Activated T-helper 17 cell treated with anti-CD3 and anti-CD28 coated beads, Interleukin-2, amount 50 U/mL, for 72 hours (primary cell): ENCODE results near the gene TDRD3. TPM values are rescaled to one million over a fixed set of nuclear protein-coding genes. Genes with fewer than 3 reads are reported as not detected.
A peak's percentile ranks its signal among the peaks of the same experiment; 100 is the strongest.
"Not testable (repeated sequence)": the region's sequence is repeated elsewhere in the genome, so short reads cannot be mapped to it uniquely, and the experiment has no call there.

Source experiments
- ATAC-seq: fragments of 150-1000 bp; cut with Tn5 transposase; replicated peaks from 2 replicates; pipeline ENCODE4 v1.10.0; 2021; ENCODE audit warnings: mild to moderate bottlenecking, moderate library complexity
- H3K27ac Mint-ChIP-seq: one replicate; pipeline ENCODE4 v1.8.0; 2022; ENCODE audit warnings: mixed read lengths
- H3K27me3 Mint-ChIP-seq: one replicate; pipeline ENCODE4 v1.8.0; 2022; ENCODE audit warnings: mixed read lengths
- H3K36me3 Mint-ChIP-seq: one replicate; pipeline ENCODE4 v1.8.0; 2022; ENCODE audit warnings: low read depth, mild to moderate bottlenecking, mixed read lengths
- H3K4me1 Mint-ChIP-seq: one replicate; pipeline ENCODE4 v1.8.0; 2022; ENCODE audit warnings: mixed read lengths
- H3K4me3 Mint-ChIP-seq: one replicate; pipeline ENCODE4 v1.8.0; 2022; ENCODE audit warnings: mild to moderate bottlenecking, mixed read lengths
- H3K9me3 Mint-ChIP-seq: one replicate; pipeline ENCODE4 v1.8.0; 2022; ENCODE audit warnings: mixed read lengths
- total RNA-seq, 2 donors: library from RNA; stranded (reverse); gene quantifications; one replicate each; pipeline ENCODE4 v1.2.3, GENCODE V29; 2022

Gene TDRD3
- 10 to 100 TPM; 16.7 to 17.3 TPM for total RNA-seq

DNA sequence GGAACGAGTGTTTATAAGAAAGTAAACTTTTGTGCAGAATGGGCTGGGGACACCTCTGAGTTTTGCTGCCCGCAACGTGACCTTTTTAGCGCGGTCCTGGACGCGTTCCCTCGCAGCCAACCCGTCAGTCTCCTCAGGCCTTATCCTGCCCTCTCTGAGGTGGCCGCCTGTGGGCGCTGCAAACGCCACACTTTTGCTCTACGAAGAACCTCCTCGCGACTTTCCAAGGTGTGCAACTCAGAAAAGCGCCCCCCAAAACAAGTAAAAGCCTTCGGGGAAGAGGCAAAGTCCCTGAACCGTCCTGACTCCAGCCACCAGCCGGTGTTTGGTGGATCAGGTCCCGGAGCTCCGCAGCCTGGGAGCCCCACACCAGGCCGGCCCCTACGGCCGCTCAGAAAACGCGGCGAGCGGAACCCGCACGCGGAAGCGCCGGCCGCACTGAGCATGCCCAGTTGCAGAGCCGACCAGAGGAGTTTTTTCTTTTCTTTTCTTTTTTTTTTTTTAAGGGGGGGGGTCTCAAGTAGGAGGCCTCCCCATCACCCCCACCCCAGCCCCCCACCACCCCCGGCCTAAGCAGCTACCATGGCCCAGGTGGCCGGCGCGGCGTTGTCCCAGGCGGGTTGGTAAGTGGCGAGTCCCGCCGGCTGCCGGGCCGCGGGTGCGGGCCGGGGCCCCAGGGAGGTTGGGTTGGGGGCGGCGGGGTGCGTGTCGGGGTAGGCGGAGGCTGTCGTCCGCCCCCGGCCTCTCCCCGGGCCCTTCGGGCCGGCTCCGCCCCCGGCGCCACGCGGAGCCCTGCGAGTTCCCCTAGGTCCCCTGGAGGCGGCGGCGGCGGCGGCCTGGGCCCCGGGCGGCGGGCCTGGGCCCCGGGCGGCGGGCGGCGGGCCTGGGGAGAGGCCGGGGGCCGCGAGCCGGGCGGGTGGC is at the start of gene TDRD3:
TDRD3 (plus strand) TSS at position 438 of the 921 bp plus-strand sequence; CDS start at position 583, 145 bp downstream.
- ATAC-seq, result peak; percentile 76
- Mint-ChIP-seq H3K36me3 (no peaks in the 10 kb centered on the region), H3K27ac (peak within 1 kb of the TSS; percentile 90), H3K27me3 (no peaks in the 10 kb centered on the region), H3K4me1 (peaks cover 20% of the 10 kb centered on the region), H3K9me3 (no peaks in the 10 kb centered on the region), H3K4me3 (peak within 1 kb of the TSS; percentile 90)

DNA sequence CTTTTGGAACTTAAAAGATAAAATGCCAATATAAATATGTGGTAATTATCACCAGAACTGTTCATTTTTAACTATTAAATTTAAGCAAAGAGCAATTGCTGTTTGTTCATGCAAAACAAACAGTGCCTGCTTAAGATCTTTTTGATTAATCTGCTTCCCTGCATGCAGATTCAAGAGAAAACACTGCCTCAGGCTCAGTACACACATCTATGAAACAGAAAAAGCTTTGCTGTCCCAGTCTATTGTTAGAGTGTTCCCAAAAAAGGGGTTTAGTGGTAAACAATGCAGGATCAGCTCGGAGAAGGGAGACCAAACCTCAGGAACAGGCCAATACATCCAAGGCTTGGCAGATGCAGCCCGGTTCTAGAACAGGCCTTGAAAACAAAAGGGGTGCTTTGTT is 49.3 kb upstream of the TDRD3 start:
- Mint-ChIP-seq H3K27me3 (peaks cover 50% of the 10 kb centered on the region), H3K27ac (no peak overlapping the region), H3K4me3 (no peak overlapping the region), H3K9me3 (no peaks in the 10 kb centered on the region), H3K36me3 (no peaks in the 10 kb centered on the region), H3K4me1 (no peaks in the 10 kb centered on the region)
- no peak for ATAC-seq

DNA sequence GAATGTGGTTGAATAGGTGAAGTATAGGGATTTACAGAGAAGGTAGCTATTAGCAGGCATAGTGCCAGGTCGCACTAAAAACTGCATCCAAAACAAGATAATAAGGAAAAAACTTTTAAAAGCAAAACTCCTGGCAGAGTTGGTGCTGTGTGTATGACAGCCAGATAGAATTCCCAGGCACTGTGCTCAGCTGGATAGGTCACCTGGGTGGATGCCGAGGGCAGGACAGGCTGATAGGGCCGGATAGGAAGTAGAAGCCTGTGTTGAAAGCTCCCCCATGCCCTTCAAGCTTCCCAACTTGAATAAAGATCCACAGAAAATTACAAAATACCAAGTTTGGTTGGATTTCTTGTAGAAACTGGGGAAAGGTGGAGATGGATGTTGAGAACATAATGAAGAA is 48.9 kb upstream of the TDRD3 start:
- no peak for ATAC-seq
- Mint-ChIP-seq H3K4me1 (no peaks in the 10 kb centered on the region), H3K36me3 (no peaks in the 10 kb centered on the region), H3K9me3 (no peaks in the 10 kb centered on the region), H3K27ac (no peak overlapping the region), H3K4me3 (no peak overlapping the region), H3K27me3 (peaks cover 52% of the 10 kb centered on the region)

DNA sequence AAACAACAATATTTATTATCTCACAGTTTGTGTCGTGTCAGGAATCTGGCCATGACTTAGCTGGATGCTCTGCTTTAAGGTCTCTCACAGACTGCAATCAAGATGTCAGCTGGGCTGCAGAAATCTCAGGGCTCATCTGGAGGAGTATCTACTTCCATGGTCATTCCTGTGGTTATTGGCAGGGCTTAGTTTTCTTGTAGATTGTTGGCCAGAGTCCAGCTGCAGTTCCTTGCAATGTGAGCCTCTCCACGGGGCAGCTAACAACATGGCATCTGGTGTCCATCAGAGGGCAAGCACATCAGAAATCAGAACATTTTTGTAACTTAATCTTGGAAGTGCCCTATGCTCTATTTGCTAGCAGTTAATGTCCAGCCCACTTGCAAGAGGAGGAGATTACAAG is 45.7 kb upstream of the TDRD3 start:
- peaks cover 47% of the 10 kb centered on the region for H3K27me3 Mint-ChIP-seq
- no peaks in the 10 kb centered on the region for H3K9me3 Mint-ChIP-seq
- no peak for ATAC-seq
- H3K36me3 Mint-ChIP-seq, result no peaks in the 10 kb centered on the region
- no peak overlapping the region for H3K27ac Mint-ChIP-seq
- H3K4me1 Mint-ChIP-seq, result no peaks in the 10 kb centered on the region
- H3K4me3 Mint-ChIP-seq, result no peak overlapping the region

DNA sequence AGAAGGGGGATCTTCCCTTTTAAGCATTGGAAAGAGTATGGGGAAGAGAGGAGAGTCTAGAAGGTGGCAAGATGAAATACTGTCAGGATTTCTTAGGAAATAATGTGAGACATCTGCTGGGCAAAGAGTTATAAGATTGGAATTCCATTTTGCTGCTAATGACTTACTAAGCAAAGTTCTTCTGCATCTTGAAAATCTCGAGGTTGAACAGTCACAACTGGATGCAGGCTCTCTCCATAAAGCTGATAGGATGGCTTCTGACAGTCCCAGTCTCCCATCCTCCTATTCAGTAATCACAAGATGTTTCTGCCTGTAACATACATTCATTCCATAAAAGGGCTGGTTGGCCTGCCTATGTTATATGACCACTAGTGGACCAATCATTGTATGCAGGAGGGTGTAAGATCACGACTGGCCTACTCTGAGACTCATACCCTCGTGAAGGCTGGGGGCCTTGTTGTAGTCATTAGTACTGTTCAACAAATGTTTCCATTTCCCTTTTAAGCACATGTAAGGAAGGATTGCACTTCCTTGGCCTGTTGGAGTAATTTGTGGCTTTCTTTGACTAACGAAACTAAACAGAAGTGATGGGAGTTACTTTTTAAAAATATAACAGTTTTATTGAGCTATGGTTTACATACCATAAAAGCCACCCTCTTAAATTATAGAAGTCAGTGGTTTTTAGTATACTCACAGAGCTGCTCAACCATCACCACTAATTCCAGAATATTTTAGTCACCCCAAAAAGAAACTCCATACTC is 45.0 kb upstream of the TDRD3 start:
- H3K36me3 Mint-ChIP-seq, result no peaks in the 10 kb centered on the region
- peaks cover 50% of the 10 kb centered on the region for H3K27me3 Mint-ChIP-seq
- no peak overlapping the region for H3K4me3 Mint-ChIP-seq
- no peak overlapping the region for H3K27ac Mint-ChIP-seq
- H3K4me1 Mint-ChIP-seq, result no peaks in the 10 kb centered on the region
- H3K9me3 Mint-ChIP-seq, result no peaks in the 10 kb centered on the region
- no peak for ATAC-seq

DNA sequence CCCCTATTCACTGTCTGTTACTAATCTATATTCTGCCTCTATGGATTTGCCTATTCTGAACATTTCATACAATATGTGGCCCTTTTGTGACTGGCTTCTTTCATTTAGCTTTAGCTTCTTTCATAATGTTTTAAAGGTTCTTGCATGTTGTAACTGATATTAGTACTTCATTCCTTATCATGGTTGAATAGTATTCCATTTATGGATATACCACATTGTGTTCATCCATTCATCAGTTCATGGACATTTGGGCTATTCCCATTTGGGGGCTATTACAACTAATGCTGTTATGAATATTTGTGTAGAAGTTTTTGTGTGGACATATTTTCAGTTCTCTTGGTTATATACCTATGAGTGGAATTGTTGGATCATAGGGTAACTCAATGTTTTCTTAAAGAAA is 44.4 kb upstream of the TDRD3 start:
- no peak for ATAC-seq
- H3K27ac Mint-ChIP-seq, result no peak overlapping the region
- H3K27me3 Mint-ChIP-seq, result peaks cover 51% of the 10 kb centered on the region
- H3K9me3 Mint-ChIP-seq, result no peaks in the 10 kb centered on the region
- H3K36me3 Mint-ChIP-seq, result no peaks in the 10 kb centered on the region
- H3K4me1 Mint-ChIP-seq, result no peaks in the 10 kb centered on the region
- no peak overlapping the region for H3K4me3 Mint-ChIP-seq

DNA sequence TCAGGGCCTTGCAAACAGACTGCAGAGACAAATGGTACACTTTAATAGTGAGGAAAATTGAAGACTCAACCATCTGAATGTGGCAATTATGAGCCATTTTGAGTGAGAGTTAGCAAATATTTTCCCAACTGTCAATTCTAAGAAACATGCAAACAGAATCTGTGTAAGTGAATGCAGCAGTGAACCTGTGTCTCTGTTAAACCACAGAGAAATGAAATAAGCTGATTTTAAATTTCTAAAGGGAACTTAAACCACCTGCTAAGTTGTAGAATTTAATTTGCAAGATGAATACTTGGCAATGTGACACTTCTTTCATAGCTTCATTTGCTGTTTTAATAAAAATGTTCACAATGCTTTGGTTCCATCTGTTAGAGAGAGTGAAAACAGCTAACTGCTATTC is 42.0 kb upstream of the TDRD3 start:
- ATAC-seq, result no peak
- no peaks in the 10 kb centered on the region for H3K4me1 Mint-ChIP-seq
- H3K4me3 Mint-ChIP-seq, result no peak overlapping the region
- H3K36me3 Mint-ChIP-seq, result no peaks in the 10 kb centered on the region
- peaks cover 33% of the 10 kb centered on the region for H3K27me3 Mint-ChIP-seq
- no peaks in the 10 kb centered on the region for H3K9me3 Mint-ChIP-seq
- H3K27ac Mint-ChIP-seq, result no peak overlapping the region

DNA sequence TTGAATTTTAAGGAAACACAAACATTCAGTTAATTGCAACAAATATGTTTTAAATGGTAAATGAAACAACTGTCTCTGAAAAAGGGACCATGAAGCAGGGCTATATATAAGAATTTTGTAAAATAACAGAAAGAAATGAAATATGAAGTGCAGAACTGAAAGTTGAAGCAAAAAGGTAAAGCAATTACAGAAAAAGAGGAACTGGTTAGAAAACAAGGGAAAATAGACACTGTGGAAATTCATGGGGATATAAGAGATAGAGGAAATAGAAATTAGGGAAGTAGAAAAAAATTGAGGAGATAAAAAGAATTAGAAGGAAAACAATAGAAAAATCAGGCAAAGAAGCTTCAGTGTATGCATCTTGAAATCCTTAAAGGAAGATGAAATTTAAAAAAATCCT is 40.0 kb upstream of the TDRD3 start:
- Mint-ChIP-seq H3K27me3 (peaks cover 23% of the 10 kb centered on the region), H3K36me3 (no peaks in the 10 kb centered on the region), H3K9me3 (no peaks in the 10 kb centered on the region), H3K27ac (no peak overlapping the region), H3K4me1 (no peaks in the 10 kb centered on the region), H3K4me3 (no peak overlapping the region)
- no peak for ATAC-seq

DNA sequence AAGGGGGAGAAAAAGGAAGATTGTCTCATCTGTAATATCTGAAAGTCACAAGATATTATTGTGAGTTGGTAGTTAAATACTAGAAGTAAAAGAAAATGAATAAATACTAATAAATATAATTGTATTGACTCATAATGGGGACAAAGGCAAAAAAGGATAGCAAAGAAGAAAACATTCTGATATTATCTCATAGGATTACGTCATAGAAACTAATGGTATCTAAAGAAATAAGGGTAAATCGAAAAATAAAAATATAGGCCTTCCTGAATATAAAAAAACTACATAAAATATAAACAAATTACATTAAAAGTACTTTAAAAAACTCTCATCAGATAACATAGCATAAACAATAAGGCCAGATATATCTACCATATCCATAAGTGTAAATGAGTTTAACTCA is 38.6 kb upstream of the TDRD3 start:
- no peaks in the 10 kb centered on the region for H3K9me3 Mint-ChIP-seq
- ATAC-seq, result no peak
- H3K4me3 Mint-ChIP-seq, result no peak overlapping the region
- H3K4me1 Mint-ChIP-seq, result no peaks in the 10 kb centered on the region
- H3K27ac Mint-ChIP-seq, result no peak overlapping the region
- H3K27me3 Mint-ChIP-seq, result peaks cover 19% of the 10 kb centered on the region
- H3K36me3 Mint-ChIP-seq, result no peaks in the 10 kb centered on the region

DNA sequence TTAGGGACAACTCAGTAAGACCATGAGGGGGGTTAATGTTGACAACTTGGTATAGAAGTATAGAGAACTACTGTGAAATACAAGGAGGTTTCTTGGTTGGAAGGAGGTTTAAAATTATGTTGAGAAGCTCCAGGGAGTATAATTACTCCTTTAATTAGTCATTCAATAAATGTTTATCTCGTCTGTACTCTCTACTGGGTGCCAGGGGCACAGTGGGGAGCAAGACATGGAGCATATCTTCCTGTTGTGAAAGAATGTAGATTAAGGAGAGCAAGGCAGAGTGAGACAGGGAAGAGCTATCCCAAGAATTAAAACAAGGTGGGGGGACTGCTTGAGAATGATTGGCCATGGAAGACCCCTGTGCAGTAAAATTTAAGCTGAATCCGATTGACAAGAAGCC is 33.7 kb upstream of the TDRD3 start:
- no peak overlapping the region for H3K4me3 Mint-ChIP-seq
- H3K27ac Mint-ChIP-seq, result no peak overlapping the region
- peaks cover 8% of the 10 kb centered on the region for H3K27me3 Mint-ChIP-seq
- H3K4me1 Mint-ChIP-seq, result no peaks in the 10 kb centered on the region
- H3K36me3 Mint-ChIP-seq, result no peaks in the 10 kb centered on the region
- no peaks in the 10 kb centered on the region for H3K9me3 Mint-ChIP-seq
- ATAC-seq, result no peak

DNA sequence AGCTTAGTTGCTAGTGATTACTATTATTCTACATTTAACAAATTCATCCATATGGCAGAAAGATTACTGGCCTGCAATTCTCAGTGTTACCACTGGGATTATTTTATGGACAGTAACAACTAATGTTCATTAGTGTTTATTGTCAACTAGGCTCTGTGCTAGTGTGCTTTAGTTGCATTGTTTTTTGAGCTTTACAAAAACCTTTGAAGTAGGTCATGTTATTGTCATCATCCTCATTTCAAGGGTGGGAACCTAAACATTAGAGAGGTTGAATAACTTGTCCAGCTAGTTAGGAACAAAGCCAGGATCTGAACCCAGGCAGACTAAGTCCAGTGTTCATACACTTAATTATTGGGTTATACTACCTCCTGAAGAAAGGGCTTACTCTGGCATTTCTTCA is 27.8 kb upstream of the TDRD3 start:
- ATAC-seq, result no peak
- H3K36me3 Mint-ChIP-seq, result no peaks in the 10 kb centered on the region
- no peak overlapping the region for H3K4me3 Mint-ChIP-seq
- no peaks in the 10 kb centered on the region for H3K4me1 Mint-ChIP-seq
- H3K27ac Mint-ChIP-seq, result no peak overlapping the region
- H3K9me3 Mint-ChIP-seq, result no peaks in the 10 kb centered on the region
- H3K27me3 Mint-ChIP-seq, result no peaks in the 10 kb centered on the region

DNA sequence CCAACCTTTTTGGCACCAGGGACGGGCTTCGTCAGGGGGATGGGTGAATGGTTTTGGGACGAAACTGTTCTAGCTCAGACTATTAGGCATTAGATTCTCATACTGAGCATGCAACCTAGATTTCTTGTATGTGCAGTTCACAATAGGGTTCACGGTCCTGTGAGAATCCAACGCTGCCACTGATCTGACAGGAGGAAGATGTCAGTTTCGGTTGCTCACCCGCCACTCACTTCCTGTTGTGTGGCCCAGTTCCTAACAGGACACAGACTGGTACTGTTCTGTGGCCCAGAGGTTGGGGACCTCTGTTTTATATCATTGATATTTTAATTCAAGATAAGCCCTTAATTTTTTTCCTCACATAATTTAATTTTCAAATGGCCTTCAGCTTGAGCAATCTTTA is 26.7 kb upstream of the TDRD3 start:
- H3K9me3 Mint-ChIP-seq, result no peaks in the 10 kb centered on the region
- H3K4me1 Mint-ChIP-seq, result no peaks in the 10 kb centered on the region
- ATAC-seq, result no peak
- H3K4me3 Mint-ChIP-seq, result no peak overlapping the region
- no peak overlapping the region for H3K27ac Mint-ChIP-seq
- no peaks in the 10 kb centered on the region for H3K27me3 Mint-ChIP-seq
- H3K36me3 Mint-ChIP-seq, result no peaks in the 10 kb centered on the region

DNA sequence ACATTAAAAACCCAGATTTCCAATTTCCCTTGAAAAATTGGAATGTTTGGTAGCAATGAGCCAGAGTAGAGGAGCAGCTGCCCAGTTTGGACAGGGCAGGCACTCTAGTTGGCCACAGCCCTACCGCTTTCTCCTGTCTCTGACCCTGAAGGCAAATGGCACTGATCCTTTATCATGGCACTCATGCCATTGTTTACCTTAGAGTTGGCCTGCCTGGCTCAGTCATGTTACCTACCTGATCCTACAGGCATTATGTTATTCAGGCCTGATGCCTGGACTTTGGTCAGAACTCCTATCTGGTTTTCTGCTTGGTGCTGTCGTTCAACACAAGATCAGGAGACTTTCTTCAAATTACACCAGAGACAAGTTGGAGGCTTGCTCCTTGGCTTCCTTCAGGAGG is 24.9 kb upstream of the TDRD3 start:
- Mint-ChIP-seq H3K27ac (no peak overlapping the region), H3K36me3 (no peaks in the 10 kb centered on the region), H3K27me3 (no peaks in the 10 kb centered on the region), H3K9me3 (no peaks in the 10 kb centered on the region), H3K4me3 (no peak overlapping the region), H3K4me1 (no peaks in the 10 kb centered on the region)
- ATAC-seq, result no peak

DNA sequence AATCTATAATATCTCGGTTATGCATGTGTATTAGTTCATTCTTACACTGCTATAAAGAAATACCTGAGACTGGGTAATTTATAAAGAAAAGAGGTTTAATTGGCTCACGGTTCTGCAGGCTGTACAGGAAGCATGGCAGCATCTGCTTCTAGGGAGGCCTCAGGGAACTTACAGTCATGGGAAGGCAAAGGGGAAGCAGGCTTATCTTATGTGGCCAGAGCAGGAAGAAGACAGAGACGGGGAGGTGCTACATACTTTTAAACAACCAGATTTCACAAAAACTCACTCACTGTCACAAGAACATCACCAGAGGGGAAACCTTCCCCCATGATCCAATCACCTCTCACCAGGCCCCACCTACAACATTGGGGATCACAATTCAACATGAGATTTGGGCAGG is 17.7 kb upstream of the TDRD3 start:
- not testable (repeated sequence) for H3K4me3 Mint-ChIP-seq, H3K27me3 Mint-ChIP-seq, H3K36me3 Mint-ChIP-seq, H3K27ac Mint-ChIP-seq, H3K4me1 Mint-ChIP-seq, ATAC-seq, H3K9me3 Mint-ChIP-seq
